SU-DHL-6 (cell line): ENCODE results near the gene ZDHHC24.

Experiments
- EZH2phosphoT487 ChIP-seq: fragments of 200-600 bp; sonication (generic), shearing (Covaris generic); conservative IDR thresholded peaks from 2 replicates; pipeline ENCODE4 v1.6.1; 2018; ENCODE audit warnings: mild to moderate bottlenecking, antibody characterized with exemption, low read length, moderate library complexity, mixed read lengths
- TF ChIP-seq, protein P1 (sequence below): fragments of 200-600 bp; sonication (generic); IDR thresholded peaks from one replicate; pipeline ENCODE4 v1.5.1; 2017; ENCODE audit warnings: antibody characterized with exemption, mild to moderate bottlenecking, low read length, moderate library complexity; ENCODE audit not compliant: insufficient read depth, poor library complexity, severe bottlenecking

DNA sequence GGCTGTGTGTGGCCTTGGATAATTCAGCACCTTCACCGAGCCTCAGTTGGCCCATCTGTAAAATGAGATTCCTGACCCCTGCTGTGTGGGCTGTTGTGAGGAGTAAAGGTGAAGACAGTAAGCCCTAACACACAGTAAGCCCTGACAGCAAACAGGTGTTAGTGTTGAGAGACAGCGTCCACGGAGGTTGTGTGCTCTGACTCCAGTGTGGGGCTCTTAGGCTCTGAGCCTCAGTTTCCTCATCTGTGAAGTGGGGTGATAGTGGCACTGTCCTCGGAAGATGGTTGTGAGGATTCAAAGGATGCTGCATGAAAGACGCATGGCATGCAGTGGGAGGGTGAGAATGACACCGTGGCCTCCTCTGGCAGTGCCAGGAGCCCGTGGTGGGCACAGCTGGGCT lies 51.4 kb downstream of the ZDHHC24 start:
- TF ChIP-seq, protein P1, sequence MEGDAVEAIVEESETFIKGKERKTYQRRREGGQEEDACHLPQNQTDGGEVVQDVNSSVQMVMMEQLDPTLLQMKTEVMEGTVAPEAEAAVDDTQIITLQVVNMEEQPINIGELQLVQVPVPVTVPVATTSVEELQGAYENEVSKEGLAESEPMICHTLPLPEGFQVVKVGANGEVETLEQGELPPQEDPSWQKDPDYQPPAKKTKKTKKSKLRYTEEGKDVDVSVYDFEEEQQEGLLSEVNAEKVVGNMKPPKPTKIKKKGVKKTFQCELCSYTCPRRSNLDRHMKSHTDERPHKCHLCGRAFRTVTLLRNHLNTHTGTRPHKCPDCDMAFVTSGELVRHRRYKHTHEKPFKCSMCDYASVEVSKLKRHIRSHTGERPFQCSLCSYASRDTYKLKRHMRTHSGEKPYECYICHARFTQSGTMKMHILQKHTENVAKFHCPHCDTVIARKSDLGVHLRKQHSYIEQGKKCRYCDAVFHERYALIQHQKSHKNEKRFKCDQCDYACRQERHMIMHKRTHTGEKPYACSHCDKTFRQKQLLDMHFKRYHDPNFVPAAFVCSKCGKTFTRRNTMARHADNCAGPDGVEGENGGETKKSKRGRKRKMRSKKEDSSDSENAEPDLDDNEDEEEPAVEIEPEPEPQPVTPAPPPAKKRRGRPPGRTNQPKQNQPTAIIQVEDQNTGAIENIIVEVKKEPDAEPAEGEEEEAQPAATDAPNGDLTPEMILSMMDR, result no peak
- TF ChIP-seq EZH2phosphoT487, result no peak
